ENCODE data around the gene GPA33.

DNA sequence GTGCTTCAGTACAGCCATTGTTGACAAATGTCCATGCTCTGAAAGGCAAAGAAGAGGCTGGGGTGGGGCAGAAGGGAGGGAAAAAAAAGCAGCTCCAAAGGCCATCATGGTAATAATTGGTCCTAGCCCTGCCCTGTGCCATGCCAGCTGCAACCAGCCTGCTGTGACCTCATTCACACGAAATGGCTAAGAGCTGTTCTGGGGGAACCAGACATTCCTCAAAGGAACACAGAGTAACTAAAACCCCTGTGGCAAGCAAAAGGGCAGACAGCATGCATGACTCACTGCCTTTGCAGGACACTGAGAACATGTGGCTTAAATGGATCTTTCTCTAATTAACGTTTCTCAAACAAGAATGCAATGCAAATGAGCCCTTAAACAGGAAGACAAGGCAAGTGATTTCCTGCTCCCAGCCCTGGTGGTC is 46.0 kb upstream of the GPA33 start:
- TF ChIP-seq EGR1 (IDR thresholded peaks at IDR 0.05; ENCODE audit: borderline replicate concordance in 1 of 2, low read depth in 2 of 2, low read length in 2 of 2) (no peak), ZBTB11 (CRISPR knock-in tag; IDR thresholded peaks at IDR 0.05) (no peak), ETV6 (conservative IDR thresholded peaks at IDR 0.05 in 1 of 2, IDR thresholded peaks at IDR 0.05 in 1 of 2; ENCODE audit: borderline replicate concordance in 1 of 2, low read depth in 1 of 2) (no peak), BHLHE40 (IDR thresholded peaks at IDR 0.05; ENCODE audit: borderline replicate concordance in 1 of 2, low read depth in 2 of 2, low read length in 1 of 2) (no peak), ZNF384 (IDR thresholded peaks at IDR 0.05; ENCODE audit: borderline replicate concordance, low read depth, low read length) (no peak), CEBPB (IDR thresholded peaks at IDR 0.05; ENCODE audit: borderline replicate concordance in 1 of 2, low read depth in 2 of 2, low read length in 2 of 2) (no peak), EZH2 (IDR thresholded peaks at IDR 0.05; ENCODE audit: borderline replicate concordance, control insufficient read depth, low read depth, low read length) (no peak), BCL11A (IDR thresholded peaks at IDR 0.05; ENCODE audit: low read depth, low read length) (no peak)
- TF ChIP-seq, protein P1, sequence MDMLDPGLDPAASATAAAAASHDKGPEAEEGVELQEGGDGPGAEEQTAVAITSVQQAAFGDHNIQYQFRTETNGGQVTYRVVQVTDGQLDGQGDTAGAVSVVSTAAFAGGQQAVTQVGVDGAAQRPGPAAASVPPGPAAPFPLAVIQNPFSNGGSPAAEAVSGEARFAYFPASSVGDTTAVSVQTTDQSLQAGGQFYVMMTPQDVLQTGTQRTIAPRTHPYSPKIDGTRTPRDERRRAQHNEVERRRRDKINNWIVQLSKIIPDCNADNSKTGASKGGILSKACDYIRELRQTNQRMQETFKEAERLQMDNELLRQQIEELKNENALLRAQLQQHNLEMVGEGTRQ (IDR thresholded peaks at IDR 0.05; ENCODE audit: borderline replicate concordance, low read depth, low read length), result no peak
- TF ChIP-seq, protein P2, sequence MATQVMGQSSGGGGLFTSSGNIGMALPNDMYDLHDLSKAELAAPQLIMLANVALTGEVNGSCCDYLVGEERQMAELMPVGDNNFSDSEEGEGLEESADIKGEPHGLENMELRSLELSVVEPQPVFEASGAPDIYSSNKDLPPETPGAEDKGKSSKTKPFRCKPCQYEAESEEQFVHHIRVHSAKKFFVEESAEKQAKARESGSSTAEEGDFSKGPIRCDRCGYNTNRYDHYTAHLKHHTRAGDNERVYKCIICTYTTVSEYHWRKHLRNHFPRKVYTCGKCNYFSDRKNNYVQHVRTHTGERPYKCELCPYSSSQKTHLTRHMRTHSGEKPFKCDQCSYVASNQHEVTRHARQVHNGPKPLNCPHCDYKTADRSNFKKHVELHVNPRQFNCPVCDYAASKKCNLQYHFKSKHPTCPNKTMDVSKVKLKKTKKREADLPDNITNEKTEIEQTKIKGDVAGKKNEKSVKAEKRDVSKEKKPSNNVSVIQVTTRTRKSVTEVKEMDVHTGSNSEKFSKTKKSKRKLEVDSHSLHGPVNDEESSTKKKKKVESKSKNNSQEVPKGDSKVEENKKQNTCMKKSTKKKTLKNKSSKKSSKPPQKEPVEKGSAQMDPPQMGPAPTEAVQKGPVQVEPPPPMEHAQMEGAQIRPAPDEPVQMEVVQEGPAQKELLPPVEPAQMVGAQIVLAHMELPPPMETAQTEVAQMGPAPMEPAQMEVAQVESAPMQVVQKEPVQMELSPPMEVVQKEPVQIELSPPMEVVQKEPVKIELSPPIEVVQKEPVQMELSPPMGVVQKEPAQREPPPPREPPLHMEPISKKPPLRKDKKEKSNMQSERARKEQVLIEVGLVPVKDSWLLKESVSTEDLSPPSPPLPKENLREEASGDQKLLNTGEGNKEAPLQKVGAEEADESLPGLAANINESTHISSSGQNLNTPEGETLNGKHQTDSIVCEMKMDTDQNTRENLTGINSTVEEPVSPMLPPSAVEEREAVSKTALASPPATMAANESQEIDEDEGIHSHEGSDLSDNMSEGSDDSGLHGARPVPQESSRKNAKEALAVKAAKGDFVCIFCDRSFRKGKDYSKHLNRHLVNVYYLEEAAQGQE (IDR thresholded peaks at IDR 0.05; ENCODE audit: low read depth, low read length), result no peak
- TF ChIP-seq, protein P3, sequence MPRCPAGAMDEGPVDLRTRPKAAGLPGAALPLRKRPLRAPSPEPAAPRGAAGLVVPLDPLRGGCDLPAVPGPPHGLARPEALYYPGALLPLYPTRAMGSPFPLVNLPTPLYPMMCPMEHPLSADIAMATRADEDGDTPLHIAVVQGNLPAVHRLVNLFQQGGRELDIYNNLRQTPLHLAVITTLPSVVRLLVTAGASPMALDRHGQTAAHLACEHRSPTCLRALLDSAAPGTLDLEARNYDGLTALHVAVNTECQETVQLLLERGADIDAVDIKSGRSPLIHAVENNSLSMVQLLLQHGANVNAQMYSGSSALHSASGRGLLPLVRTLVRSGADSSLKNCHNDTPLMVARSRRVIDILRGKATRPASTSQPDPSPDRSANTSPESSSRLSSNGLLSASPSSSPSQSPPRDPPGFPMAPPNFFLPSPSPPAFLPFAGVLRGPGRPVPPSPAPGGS (IDR thresholded peaks at IDR 0.05; ENCODE audit: borderline replicate concordance, insufficient read depth, low read depth, low read length, poor library complexity, severe bottlenecking), result no peak
- TF ChIP-seq, protein P4, sequence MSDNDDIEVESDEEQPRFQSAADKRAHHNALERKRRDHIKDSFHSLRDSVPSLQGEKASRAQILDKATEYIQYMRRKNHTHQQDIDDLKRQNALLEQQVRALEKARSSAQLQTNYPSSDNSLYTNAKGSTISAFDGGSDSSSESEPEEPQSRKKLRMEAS (IDR thresholded peaks at IDR 0.05; ENCODE audit: low read depth, low read length), result no peak
- TF ChIP-seq, protein P5, sequence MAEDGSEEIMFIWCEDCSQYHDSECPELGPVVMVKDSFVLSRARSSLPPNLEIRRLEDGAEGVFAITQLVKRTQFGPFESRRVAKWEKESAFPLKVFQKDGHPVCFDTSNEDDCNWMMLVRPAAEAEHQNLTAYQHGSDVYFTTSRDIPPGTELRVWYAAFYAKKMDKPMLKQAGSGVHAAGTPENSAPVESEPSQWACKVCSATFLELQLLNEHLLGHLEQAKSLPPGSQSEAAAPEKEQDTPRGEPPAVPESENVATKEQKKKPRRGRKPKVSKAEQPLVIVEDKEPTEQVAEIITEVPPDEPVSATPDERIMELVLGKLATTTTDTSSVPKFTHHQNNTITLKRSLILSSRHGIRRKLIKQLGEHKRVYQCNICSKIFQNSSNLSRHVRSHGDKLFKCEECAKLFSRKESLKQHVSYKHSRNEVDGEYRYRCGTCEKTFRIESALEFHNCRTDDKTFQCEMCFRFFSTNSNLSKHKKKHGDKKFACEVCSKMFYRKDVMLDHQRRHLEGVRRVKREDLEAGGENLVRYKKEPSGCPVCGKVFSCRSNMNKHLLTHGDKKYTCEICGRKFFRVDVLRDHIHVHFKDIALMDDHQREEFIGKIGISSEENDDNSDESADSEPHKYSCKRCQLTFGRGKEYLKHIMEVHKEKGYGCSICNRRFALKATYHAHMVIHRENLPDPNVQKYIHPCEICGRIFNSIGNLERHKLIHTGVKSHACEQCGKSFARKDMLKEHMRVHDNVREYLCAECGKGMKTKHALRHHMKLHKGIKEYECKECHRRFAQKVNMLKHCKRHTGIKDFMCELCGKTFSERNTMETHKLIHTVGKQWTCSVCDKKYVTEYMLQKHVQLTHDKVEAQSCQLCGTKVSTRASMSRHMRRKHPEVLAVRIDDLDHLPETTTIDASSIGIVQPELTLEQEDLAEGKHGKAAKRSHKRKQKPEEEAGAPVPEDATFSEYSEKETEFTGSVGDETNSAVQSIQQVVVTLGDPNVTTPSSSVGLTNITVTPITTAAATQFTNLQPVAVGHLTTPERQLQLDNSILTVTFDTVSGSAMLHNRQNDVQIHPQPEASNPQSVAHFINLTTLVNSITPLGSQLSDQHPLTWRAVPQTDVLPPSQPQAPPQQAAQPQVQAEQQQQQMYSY (CRISPR knock-in tag; IDR thresholded peaks at IDR 0.05), result no peak
